HG02938 (cell line): Measurements from ENCODE around the gene SLC7A4.
"Not testable (repeated sequence)": the region's sequence is repeated elsewhere in the genome, so short reads cannot be mapped to it uniquely, and the experiment has no call there.

Experiments used
- ATAC-seq: cut with Tn5 transposase; IDR thresholded peaks from one replicate; pipeline ENCODE4 v1.9.1; 2021; ENCODE audit warnings: mild to moderate bottlenecking, moderate library complexity; ENCODE audit not compliant: unreplicated experiment

The SLC7A4 gene

DNA sequence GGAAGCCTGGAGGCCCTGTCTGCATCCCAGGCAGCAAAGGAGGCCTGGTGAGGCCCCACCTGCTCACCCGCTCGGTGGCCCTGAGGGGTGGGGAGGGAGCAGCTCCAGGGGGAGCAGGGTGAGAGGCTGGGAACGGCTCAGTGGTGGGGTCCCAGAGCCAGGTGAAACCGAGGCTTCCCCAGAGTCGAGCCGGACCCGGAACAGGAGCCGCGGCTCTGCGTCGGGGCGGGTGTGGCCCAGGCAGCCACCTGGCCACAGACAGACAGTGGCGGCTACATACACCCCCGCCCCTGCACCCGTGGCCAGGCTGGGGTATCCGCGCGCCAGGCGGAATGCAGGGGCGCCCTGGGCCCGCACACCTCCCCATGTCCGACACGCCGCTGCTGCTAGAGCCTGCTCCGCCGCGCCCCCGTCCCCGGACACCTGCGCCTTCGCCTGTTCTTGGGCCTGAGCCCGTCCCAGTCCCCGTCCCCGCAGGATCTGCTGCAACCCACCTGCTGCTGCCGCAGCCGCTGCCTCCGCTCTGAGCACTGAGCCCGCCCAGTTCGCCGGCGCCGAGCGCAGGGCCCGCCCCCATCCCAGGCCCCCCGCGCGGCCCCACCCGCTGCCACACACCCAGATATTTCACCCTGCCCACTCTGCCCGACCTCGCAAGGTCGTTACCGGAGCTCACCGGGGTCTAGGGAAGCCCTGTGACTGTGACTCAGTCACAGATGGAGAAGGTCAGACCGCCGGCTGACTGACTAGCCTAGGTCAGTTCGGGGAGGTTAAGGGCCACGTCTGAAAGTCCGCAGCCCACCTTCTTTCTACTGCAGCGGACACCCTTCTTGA is at the start of gene SLC7A4:
SLC7A4 (minus strand) TSS at position 525 of the 831 bp plus-strand sequence. CDS start 749 bp downstream, outside the sequence.
- ATAC-seq, result no peak

GRCh38 chr22:21080435-21081137 is 48.2 kb upstream of the SLC7A4 start:
- ATAC-seq, result no peak

DNA sequence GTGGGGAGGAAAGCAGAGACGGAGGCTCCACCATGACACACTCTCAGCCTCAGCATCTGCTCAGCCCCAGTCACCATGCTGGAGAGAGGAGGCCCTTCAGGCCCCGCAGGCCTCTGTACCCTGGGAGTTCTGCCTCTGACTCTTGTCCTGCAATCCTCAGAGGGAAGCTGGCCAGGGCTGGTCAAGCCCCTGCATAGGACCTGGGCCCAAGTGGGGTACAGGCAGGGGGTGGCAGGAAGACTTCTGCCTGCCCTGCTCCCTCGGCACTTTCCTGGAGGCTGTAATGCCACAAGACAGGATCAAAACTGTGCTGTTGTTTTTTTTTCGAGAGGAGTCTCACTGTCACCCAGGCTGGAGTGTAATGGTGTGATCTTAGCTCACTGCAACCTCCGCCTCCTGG is 47.1 kb upstream of the SLC7A4 start:
- no peak for ATAC-seq

DNA sequence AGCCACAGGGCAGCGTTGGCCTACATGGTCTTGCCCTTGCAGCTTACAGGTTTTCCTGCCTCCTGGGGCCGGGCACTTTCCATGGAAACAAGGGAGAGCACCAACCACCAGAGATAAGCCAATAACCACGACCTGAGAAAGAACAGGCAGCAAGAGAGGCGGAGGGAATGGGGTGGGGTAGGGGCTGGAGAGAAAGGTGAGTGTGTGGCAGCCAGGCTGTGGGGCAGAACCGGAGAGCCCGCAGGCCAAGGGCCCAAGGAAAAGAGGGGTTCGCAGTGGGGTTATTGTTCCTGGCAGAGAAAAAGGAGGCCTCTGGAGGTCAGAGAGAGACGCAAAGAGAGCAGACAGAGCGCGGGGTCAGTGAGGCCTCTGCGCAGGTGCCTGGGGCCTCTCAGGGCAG is 46.6 kb upstream of the SLC7A4 start:
- ATAC-seq, result no peak

GRCh38 chr22:21077884-21078508 is 45.6 kb upstream of the SLC7A4 start:
- ATAC-seq, result no peak

DNA sequence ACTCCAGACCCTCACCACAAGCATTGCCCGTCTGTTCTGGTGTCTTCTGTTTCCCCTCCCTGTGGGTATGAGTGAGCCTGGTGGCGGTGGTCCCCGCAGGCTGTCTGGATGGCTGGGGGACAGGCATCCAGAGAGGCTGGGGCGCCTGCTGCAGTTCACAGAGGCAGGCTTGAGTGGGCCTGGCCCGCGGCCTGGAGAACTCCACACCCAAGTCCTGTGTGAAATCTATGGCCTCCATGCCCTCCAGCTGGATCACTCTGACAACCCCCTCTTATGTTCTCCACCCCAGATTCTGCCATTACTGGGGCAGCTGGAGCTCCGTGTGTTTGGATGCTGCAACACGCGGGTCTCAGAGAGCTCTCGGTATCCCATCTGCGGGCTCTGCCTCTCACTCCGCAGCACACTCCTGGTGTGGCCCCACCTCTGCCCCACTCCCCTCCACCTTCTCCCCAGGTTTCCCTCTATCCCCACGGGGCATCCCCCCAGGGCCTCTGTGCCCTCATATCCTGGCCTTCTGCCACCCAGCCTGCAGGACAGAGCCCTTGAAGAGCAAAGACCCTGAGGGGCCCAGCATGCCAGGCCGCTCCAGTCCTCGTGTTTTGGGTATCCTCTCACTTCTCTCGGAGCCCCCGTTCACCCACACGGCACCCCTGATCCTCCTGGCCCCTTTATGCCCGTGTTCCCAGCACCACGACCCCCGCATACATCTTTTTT is 44.7 kb upstream of the SLC7A4 start:
- no peak for ATAC-seq

GRCh38 chr22:21075516-21076138 is 43.3 kb upstream of the SLC7A4 start:
- no peak for ATAC-seq

DNA sequence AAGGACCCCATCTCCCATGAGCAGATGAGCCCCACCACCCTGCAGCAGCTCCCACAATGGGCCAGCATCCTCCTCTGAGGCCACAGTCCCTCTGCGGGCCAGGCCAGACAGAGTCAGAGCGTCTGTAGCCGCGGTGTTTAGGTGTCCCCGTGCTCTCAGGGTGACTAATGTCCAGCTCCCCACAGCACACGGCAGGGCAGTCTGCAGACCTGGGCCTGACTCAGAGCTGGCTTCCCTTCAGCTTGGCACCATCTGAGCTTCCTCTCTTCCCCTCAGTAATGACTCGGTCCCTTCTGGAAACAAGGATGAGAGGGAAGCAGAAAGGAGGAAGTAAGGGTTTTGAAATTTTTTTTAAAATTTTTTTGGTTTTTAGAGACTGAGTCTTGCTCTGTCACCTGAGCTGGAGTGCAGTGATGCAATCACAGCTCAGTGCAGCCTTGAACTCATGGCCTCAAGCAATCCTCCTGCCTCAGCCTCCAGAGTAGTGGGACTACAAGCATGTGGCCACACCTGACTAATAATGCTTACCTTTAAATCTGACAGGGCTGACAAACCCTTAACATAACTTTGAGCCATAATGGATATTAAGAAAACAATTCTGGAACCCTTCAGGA is 41.8 kb upstream of the SLC7A4 start:
- no peak for ATAC-seq

DNA sequence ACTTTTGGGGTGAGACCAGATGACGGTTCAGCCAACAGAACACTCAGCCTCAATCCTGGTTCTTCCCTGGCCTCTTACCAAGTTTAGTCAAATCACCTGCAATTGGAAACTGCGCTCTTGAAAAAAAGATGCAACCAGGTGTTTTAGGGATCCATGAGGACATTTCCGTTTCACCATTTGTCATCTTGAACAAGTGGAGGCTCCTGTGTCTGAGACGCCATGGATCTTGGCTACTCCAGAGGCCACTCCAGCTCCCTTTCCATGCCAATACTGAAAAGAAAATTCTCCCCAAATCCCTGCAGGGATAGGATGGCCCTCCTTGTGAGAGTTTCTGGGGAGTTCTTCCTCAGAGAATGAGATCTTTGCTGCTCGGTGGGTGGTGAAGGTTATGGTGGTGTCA is 41.1 kb upstream of the SLC7A4 start:
- no peak for ATAC-seq

DNA sequence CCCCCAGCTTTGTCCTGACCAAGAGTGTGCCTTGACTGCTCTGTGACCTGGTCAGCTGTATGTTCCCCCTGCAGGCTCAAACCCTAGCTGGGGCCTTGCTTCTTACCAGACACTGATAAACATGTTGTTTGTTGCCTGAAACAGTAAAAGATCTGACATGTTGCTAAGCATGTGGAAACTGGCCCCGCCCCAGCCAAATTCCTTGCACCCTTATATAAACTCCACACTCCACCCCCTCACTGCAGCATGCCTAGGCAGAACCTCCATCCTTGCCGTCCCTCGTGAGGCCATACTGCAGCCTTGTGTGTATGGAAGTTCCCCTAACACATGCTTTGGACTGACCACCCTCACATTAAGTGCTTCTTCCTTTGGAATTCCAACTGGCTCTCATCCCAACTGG is 40.7 kb upstream of the SLC7A4 start:
- ATAC-seq, result no peak

- not testable (repeated sequence) for ATAC-seq
Observed at GRCh38 chr22:21071796-21072195, 39.4 kb upstream of the SLC7A4 start.

DNA sequence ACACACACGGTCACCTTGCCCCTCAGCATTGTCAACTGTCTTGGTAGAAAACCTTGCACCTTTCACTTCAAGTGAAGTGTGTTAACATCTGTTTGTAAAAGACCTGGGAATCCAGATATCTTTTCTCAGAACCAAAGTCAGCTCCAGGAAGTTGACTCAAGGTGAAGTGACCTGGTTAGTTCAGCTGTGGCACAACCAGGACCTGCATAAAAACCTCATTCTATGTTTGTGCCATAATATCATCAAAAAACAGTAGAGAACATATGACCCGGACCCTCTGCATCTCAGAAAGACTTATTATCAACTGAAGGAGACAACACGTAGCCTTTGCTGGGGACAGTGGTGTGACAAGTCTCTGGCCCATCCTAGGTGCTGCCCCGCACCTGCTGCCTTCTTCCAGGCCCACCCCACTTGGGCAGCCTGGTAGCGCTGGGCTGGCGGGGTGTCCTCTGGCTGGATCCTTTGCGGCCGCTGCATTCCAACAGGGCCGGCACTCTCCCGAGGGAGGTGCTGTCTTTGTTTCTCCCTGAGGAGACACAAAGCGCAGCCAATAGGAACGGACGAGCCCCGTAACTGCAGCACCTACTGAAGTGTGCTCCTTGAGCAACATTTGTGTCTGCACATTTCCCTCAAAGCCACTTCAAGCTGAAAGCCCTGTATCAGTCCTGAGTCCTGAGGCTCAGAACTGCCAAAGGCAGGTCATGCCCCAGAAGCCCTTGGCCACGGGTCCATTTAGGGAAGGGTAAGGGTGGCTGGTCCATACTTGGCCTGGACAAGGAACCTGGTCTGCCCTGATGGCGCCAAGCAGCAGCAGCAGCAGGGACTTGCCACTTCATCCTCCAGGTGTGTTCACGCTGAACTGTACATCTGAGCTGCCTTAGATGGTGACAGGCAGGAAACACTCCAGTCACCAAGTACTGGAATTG is 38.6 kb upstream of the SLC7A4 start:
- ATAC-seq, result no peak

- ATAC-seq, result no peak
Observed at GRCh38 chr22:21069375-21069774, 37.0 kb upstream of the SLC7A4 start.

- no peak for ATAC-seq
Observed at GRCh38 chr22:21068681-21069276, 36.4 kb upstream of the SLC7A4 start.

GRCh38 chr22:21067901-21068680 is 35.7 kb upstream of the SLC7A4 start:
- ATAC-seq, result no peak

GRCh38 chr22:21067075-21067900 is 34.9 kb upstream of the SLC7A4 start:
- ATAC-seq, result no peak
